Hypothalamus (tissue), 51 donors: Measurements from ENCODE around the gene RPTOR.
"Not testable (repeated sequence)": the region's sequence is repeated elsewhere in the genome, so short reads cannot be mapped to it uniquely, and the experiment has no call there.

Source experiments
- DNase-seq, 51 donors: peaks; one replicate each; lab custom pipeline; 2025; lab: John Stamatoyannopoulos, UW

Gene RPTOR, protein sequence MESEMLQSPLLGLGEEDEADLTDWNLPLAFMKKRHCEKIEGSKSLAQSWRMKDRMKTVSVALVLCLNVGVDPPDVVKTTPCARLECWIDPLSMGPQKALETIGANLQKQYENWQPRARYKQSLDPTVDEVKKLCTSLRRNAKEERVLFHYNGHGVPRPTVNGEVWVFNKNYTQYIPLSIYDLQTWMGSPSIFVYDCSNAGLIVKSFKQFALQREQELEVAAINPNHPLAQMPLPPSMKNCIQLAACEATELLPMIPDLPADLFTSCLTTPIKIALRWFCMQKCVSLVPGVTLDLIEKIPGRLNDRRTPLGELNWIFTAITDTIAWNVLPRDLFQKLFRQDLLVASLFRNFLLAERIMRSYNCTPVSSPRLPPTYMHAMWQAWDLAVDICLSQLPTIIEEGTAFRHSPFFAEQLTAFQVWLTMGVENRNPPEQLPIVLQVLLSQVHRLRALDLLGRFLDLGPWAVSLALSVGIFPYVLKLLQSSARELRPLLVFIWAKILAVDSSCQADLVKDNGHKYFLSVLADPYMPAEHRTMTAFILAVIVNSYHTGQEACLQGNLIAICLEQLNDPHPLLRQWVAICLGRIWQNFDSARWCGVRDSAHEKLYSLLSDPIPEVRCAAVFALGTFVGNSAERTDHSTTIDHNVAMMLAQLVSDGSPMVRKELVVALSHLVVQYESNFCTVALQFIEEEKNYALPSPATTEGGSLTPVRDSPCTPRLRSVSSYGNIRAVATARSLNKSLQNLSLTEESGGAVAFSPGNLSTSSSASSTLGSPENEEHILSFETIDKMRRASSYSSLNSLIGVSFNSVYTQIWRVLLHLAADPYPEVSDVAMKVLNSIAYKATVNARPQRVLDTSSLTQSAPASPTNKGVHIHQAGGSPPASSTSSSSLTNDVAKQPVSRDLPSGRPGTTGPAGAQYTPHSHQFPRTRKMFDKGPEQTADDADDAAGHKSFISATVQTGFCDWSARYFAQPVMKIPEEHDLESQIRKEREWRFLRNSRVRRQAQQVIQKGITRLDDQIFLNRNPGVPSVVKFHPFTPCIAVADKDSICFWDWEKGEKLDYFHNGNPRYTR (N-terminal part only)

DNA sequence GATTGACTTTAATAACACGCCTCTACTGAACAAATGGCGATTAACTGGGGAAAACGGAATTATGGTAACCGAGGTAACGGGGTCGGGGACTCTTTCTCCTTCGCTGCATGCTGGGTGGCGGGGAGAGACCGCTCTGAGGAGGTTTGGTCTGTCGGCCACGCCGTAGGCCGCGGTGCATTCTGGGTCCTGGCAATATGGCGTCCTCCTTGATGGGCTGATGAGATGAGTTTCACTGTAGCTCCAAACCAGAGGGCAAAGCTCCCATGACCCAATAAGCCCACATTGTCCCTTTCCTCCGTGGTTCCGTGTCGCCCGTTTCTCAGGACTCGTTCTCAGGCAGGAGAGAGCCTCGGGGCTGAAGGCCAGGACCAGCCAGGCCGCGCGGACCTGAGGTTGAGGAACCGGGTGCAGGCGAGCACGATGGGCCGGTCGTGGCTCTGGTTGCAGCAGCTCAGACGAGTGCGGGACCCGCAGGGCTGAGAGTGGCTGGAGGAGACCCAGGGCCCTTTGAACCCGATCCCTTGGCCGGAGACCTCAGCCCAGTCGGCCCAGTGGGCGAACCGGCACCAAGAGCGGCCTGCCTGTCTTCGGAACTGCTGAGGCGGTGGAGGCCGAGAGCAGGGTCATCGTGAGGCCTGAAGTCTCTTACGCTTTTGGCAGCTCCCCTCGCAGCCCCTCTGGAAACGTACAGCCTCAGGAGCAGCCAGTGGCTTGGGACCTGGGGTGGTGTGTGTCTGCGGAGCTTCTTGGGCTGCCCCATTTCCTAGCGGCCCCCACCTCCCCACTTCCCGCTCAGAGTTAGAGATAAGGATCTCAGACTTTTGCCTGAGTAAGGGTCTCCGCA is at the start of gene RPTOR:
TSS of gene RPTOR (plus strand) at position 184 of the 844 bp plus-strand sequence. CDS start 792 bp downstream, outside the sequence.
- peak; percentile 40 to 97 (median 86) for DNase-seq

DNA sequence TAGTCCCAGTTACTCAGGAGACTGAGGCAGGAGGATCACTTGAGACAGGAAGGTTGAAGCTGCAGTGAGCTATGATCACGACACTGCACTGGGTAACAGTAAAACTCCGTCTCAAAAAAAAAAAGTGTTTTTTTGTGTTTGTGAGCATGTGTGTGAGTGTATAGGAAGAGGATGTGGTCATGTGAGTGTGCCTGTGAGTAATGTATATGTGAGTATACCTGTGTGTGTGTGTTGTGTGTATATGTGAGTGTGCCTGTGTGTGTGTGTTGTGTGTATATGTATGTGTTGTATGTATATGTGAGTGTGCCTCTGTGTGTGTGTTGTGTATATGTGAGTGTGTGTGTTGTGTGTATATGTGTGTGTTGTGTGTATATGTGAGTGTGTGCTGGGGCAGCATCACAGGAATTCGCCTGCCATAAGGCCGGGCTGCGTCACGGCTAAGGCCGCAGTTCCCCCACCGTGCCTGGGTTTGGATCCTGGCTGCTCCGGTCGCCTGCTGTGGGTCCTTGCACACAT is 46.9 kb upstream of the RPTOR start:
- no peak for DNase-seq

DNA sequence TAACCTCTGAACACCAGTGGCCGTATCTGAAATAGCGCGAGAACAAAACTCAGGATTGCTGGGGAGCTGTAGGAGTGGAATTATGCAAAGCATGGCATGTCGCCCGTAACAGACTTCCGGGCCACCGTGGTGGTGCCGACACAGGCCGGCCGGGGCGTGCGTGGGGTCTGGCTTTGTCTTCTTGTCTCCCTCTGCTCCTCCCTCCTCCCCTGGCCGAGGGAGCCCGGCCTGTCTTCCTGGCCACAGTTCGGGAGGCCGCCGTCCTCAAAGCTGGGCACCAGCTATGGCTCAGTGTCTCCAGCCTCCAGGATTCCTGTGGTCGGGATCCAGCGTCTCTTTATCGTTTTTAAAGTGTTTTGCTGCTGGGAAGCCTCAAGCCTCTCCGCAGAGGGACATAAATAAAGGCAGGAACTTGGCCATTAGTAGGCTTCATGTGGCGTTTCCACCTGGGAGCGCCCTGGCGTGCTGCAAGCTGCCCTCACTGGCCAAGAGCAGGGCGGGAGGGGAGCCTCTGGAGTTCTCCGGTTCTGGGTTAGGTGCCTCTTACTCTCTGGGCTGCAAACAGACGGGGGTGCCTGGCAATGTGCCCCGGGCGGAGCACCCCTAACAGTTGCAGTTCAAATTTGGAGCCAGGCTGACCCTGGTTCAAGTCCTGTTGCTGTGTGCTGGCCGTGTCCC is 46.3 kb upstream of the RPTOR start:
- peak in 1 of 51 donors; percentile 26 for DNase-seq

DNA sequence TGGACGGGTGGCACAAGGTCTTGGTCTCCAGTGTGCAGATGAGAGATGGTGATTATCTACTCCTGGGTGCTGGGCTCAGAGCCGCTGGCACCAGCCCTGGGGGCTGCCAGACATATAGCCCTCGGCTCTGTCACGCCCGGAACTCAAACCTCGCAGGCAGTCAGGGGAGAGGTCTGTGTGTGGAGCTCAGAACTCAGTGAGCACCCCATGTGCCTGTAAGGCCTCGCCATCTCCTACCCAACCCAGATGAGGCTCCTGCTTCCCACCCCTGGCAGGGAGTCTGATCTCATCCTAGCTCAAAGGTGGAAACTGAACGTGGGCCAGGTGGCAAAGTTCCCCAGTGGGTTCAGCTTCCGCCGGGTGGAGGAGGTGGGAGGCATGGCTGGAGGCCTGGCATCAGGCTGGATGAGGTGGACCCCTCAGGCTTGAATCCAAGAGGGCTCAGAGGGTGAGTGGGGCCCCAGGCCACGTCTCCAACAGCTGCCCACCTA is 45.7 kb upstream of the RPTOR start:
- no peak for DNase-seq

DNA sequence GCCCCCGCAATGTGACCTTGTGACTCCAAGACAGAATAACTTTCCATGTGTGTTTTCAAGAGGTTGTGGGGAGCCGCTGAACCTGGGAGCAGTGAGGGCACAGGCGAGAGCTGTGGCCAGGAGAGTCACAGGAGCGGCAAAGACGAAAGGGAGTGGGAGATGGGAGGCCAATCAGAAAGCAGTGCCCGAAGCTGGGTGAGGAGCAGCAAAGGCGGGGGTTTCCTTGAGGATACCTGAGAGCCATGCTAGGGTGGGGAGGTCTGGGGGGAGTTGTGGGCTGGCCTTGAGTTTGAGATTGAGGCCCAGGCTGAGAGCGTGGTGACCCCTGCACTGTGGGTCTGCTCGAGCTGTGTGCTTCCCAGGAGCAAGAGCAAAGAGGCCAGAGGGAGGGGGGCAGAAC is 45.1 kb upstream of the RPTOR start:
- no peak for DNase-seq

DNA sequence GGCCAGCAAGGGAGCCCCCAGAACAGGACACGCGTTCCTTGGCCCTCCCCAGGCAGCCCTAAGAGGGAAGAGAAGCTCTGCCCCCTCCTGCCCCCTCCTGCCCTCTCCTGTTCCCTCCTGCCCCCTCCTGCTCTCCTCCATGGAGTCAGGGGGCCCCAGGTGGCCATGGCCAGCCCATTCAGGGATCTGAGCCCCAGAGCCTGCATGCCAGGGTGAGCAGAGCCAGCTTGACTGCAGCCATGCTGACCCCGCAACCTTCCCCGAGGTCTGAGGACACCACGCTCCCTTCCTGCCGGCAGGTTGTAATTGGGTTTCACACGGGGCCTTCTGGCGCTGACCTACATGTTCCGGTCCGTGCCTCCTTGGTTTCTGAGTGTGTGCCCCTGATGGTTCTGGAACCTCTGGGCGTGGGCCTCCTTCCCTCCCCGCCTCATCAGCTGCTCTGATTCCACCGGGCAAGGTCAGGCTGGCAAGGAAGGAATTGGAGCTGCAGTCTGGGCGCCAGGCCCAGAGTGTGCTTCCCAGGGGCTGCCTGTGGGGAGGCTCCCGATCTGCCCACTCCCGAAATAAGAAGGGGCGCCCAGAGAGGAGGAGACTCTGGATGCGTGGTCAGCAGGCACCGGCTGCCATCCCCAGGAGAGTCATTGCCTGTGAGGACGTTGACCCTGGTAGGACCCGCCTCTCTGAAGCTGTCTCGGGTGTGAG is 44.5 kb upstream of the RPTOR start:
- no peak for DNase-seq

DNA sequence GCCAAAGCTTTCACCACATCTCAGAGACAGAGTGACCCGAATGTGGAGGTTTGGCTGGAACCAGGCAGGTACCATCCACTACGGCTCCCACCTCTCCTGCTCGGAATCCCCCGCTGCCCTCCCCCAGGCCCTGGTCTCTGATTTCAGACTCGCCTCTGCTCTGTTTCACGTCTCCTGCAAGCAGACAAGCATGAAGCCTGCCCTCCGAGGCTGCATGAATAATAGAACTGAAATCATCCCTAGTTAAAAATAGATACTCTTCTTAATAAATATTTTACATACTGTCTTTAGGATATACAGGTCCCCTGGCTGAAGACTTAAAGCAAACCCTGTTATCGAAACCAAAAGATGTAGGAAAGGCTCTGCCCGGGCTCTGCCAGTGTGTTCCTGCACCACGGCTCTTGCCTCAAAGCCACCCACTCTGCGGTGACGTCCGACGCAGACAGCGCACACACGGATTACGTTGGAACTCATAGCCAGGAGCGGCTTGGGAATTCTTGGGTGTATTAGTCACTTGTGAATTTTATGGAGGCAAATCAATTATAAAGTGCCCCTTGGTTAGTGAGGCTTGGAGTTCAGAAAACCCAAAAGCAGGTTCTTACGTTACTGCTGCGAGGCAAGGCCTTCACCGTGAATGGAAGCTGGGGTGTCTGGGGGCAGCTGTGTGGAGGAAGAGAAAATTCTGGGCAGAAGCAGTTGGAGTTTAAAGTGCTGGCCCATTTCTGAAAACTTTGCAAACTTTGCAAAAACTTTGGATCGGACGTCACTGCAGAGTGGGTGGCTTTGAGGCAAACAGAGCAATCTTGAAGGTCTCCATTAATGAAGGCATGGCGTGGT is 42.7 kb upstream of the RPTOR start:
- DNase-seq: peak in 3 of 51 donors; percentile 6 to 43 (median 21)

DNA sequence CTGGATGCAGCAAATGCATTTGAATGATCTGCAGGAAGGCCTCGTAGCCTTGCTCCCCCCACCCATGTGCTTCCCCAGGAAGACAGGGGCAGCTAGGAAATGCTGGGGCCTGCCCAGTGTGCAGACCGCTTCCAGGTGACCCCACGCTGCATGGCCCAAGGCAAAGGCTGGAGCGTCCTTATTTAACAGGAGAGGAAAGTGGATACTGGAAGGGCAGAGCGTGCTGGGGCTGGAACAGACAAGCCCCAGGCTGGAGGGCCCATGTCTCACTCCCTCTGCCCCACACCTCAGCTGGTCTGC is 42.1 kb upstream of the RPTOR start:
- DNase-seq: no peak

DNA sequence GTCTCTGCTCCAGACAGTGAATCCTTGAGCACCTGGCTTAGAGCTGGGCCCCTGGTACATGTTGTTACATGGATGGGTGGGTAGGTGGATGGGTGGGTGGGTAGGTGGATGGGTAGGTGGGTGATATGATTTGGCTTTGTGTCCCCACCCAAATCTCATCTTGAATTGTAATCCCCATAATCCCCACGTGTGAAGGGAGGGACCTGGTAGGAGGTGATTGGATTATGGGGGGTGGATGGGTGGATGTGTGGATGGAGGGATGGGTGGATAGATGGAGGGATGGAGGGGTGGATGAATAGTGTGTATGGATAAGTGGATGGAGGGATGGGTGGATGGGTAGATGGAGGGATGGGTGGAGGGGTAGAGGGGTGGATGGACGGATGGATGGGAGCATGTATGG is 41.6 kb upstream of the RPTOR start:
- no peak for DNase-seq

DNA sequence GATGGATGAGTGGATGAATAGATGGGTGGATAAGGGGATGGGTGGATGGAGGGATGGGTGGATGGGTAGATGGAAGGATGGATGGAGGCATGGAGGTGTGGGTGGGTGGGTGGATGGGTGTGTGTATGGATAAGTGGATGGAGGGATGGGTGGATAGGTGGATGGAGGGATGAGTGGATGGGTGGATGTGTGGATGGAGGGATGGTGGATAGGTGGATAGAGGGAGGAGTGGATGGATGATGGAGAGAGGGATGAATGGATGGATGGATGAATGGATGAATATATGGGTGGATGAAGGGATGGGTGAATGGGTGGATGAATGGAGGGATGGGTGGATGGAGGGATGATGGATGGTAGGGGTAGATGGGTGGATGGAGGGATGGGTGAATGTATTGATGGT is 40.7 kb upstream of the RPTOR start:
- DNase-seq: no peak

DNA sequence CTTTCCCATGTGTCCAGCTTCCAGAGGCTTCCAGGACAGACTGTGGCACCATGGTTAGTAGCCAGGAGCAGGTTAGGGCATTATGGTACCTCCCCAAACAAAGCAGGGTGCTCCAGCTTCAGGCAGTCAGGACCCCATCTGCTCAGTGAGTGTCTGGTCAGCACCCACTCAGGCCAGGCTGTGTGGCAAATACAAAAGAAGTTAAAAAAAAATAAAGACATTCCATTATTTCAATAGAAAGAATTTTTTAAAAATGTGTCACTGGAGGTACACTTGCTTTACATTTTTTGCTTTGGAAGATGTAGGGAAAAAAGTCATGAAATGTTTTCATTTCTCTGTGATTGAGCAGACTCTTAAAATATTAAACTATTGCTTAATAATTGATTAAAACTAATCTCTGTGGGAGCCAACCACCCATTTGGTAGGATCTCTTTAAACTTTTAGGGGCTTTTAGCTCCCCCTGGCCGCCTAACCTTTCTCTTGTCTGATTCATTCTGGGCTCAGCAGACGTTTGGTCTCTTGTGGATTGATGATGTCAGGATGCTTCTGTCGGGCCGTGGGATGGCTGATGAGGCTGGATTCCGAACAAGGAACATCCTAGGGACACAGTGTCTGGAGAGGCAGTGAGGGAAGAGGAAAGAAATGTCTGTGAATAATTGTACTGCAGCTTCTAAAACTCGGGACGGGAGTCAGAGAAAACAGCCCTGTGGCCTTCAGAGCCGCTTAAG is 39.8 kb upstream of the RPTOR start:
- no peak for DNase-seq

DNA sequence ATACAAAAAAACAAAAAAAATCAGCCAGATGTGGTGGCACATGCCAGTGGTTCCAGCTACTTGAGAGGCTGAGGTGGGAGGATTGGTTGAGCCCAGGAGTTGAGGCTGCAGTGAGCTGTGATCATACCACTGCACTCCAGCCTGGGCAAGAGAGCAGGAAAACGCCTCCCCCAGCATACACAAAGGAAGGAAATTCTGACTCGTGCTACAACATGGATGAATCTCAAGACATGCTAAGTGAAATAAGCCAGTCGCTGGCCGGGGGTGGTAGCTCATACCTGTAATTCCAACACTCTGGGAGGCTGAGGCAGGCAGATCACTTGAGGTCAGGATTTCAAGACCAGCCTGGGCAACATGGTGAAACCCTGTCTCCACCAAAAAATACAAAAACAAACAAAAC is 37.5 kb upstream of the RPTOR start:
- not testable (repeated sequence) for DNase-seq

DNA sequence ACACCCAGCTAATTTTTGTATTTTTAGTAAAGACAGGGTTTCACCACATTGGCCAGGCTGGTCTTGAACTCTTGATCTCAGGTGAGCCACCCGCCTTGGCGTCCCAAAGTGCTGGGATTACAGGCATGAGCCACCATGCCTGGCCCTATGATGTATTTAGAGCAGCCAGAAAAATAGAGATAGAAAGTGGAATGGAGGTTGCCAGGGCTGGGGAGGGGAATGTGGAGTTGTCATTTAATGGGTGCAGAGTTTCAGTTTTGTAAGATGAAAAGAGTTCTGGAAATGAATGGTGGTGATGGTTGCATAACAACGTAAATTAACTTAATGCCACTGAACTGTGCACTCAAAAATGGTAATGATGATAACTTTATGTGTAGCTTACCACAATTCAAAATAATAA is 36.7 kb upstream of the RPTOR start:
- DNase-seq: no peak

DNA sequence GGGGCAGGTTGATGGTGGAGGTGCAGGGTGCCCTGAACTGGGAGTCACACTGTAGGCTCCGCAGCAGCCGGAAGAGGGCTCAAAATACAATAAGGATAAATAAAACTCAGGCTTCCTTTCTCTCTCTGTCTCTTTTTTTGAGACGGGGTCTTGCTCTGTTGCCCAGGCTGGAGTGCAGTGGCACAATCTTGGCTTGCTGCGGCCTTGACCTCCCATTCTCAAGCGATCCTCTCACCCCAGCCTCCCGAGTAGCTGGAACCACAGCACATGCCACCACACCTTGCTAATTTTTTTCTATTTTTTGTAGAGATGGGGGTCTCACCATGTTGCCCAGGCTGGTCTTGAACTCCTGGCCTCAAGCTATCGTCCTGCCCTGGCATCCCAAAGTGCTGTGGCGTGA is 35.3 kb upstream of the RPTOR start:
- DNase-seq: no peak

DNA sequence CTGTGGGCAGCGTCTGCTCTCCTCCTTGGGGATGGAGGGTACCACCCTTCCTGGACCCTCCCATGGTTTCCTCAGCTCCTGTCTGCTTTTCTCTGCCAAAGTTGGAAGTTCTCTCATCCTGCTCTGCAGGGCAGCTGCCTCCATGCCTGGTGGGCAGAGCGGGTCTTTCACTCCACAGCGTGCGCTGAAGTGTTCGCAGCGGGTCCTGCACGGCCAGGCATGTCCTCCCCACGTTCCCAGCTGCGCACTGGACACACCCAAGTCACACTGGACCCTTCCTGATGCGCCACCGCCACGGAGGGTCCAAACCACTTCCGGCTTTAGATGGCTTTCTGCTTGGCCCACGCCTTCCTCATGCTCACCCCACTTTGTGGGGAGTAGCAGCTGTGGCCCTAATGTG is 34.5 kb upstream of the RPTOR start:
- no peak for DNase-seq

DNA sequence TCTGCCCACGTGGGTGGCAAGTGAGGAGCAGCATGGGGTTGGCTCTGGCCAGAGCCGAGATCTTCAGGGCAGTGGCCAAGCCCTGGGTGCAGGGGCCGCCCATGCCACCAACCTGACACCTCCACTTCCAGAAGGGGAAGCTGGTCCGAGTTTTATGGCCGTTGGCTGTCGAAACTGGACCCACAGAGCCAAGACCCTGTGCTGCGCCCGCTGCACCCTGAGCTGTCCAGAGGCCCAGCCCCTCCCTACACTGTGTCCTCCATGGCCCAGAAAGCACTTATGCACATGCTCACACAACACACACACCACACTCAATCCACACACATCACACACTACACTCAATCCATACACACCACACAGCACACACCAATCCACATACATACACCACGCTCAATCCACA is 33.9 kb upstream of the RPTOR start:
- DNase-seq: no peak
